8988T (cell line): ENCODE data around the gene GJA4.
"Not testable (repeated sequence)": the region's sequence is repeated elsewhere in the genome, so short reads cannot be mapped to it uniquely, and the experiment has no call there.

Experiments used
- DNase-seq: peaks from one replicate; pipeline ENCODE4 v3.0.0; 2011

The GJA4 gene

DNA sequence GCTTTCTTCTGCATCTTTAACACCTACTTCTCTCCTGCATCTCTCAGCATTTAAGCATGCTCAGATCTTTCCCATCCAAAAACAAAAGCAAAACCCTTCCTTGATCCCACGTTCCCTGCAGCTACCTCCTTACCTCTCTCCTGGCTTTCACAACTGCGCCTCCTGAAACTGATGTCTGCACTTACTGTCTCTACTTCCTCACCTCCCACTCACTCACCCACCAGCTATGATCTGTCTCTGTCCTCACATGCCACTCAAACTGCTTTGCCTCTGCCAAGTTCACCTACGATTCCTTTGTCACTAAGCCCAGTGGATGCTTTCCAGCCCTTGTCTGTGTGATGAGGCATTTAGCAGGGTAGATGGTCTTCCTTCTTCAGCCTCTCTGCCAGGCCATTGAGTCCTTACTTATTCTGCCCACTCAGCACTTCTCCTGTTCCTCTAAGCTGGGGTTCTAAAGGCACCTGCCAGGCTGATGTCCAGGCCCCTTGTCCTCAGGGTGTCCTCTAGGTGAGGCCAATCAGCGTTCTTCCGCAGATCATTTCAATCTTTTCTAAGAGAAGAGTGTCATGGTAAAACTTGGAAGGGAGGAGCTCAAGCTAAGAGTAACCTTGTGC lies 21.8 kb upstream of the GJA4 start:
- DNase-seq: no peak

DNA sequence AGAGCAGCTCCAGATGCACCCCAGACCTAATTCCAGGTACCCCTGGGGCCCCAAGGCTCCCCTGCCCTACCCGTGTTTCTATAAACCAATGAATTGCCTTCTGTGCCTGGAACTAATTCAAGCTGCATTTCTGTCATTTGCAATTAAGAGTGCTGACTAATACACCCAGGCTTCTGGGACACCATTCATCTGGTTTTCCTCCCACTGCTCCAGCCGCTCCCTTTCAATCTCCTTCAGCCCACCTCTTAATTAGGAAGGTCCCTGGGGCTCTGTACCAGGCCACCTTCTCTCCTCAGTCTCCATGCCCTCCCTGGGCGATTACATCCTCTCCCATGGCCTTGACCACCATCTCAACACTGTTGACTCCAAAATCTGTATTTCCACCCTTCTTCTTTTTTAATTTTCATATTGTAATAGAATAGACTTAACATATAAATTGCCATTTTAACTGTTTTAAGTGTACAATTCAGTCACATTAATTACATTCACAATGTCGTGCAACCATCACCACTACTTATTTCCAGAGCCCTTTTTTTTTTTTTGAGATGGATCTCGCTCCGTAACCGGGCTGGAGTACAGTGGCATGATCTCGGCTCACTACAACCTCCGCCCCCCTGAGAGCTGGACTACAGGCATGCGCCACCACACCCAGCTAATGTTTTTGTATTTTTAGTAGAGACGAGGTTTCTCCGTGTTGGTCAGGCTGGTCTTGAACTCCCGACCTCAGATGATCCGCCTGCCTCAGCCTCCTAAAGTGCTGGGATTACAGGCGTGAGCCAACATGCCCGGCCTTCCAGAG lies 21.0 kb upstream of the GJA4 start:
- DNase-seq: no peak

DNA sequence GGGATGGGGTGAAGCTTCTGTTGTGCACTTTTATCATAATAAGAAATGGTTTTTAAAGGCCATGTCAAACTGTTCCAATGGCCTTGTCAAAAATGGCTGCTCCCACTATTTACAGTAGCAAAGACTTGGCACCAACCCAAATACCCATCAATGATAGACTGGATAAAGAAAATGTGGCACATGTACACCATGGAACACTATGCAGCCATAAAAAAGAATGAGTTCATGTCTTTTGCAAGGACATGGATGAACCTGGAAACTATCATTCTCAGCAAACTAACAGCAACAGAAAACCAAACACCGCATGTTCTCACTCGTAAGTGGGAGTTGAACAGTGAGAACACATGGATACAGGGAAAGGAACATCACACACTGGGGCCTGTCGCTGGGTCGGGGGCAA lies 19.7 kb upstream of the GJA4 start:
- DNase-seq: not testable (repeated sequence)

DNA sequence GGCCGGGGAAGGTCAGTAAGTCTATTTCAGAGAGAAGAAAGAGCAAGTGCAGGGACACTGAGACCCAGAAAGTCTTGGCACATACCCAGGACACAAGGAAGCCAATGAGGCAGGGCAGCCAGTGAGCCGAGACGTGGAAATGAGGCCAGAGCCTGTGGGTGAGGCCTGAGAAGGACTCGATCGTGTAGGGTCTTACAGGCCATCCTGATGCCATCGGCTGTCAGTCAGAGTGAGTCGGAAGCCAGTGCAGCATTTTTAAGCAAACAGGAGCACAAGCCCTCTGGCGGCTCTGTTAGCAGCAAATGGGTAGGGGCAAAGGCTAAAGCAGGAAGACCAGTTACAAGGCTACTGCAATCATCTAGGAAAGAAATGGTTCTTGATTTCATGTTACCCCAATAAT lies 17.8 kb upstream of the GJA4 start:
- DNase-seq: no peak

DNA sequence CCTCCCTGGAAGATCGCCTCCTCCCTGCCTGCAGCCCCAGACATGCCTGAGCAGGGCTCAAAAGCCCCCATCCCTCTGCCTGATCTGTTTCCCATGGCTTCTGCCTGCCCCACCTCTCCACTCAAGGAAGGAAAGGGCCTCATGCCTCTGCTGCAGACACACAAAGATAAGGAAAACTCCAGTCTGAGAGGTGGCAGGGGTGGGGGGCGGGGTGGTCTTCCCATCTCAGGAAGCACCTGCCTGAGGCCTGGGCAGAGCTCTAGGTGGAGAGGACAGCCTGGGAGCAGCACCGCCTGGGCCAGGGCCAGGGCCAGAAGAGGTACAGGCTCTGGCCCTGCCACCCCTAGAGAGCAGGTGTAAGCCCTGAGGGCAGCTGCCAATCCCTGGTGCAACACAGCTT lies 15.9 kb upstream of the GJA4 start:
- no peak for DNase-seq

DNA sequence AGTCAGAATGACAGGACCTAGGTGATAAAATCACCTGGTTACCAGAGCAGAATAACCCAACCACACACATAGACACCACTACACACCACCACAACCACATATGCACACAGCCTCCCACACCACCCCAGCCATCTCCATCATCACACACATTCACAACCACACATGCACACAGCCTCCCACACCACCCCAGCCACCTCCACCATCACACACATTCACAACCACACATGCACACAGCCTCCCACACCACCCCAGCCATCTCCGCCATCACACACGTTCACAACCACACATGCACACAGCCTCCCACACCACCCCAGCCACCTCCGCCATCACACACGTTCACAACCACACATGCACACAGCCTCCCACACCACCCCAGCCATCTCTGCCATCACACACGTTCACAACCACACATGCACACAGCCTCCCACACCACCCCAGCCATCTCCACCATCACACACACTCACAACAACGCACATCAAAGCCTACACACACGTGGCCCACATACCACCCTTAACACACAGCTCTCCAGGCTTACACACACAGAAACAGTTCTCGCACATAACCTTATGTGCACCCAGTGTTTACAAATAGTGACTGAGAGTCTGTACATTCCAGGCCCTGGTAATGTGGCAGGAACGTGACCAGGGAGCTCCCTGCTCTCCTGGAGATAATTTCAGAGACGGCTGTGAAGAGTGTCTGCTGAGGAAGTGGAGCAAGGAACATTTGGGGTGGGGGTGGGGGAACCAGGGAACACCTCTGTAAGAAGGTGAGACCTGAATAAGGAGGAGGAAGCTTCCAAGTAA lies 15.1 kb upstream of the GJA4 start:
- no peak for DNase-seq

DNA sequence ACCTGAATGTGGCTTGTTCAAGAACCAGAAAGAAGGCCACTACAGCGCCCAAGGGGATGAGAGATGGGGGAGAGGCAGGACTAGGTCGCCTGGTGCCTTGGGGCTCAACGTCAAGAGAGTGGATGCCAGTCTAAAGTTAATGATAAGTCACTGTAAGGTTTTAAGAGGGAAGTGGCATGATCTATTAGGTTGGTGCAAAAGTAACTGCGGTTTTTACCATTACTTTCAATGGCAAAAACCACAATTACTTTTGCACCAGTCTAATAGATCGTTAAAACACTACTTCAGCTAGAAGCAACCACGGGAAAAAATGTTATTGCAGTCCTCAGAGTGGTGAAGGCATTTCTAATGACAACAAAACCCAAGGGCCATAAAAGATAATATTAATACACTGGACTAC lies 14.4 kb upstream of the GJA4 start:
- no peak for DNase-seq

DNA sequence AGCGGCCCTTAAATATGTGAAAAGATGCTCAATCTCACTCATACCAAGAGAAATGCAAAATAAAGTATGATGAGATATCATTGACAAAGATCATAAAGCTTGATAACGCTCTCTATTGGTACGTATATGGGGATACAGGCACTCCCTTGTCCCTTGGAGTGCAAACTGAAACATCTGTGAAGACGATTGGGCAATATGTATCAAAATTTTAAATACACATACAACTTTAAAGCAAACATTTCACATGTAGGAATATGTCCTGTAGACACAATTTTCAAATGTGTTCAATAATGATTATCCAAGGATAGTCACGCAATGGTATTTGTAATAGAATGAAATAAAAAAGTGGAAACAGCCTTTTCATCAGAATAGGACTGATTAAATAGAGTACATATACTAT lies 13.8 kb upstream of the GJA4 start:
- no peak for DNase-seq

DNA sequence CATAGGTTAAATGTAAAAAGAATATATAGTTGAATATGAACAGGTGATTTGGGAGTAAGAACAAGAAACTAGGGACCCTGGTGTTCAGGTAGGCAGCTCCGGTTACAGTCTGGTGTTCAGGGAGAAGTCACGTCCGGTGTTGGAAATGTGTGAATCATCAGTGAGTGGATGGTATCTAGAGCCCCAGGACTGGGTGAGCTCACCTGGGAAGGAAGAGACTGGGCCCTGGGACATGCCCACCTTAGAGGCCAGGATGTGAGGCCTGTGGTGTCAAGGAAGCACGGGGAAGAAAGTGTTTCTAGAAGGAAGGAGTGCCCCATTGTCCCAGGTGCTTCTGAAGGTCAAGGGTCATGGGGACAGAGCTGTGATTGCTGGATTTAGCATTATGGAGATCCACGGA lies 13.3 kb upstream of the GJA4 start:
- peak; percentile 58 for DNase-seq

DNA sequence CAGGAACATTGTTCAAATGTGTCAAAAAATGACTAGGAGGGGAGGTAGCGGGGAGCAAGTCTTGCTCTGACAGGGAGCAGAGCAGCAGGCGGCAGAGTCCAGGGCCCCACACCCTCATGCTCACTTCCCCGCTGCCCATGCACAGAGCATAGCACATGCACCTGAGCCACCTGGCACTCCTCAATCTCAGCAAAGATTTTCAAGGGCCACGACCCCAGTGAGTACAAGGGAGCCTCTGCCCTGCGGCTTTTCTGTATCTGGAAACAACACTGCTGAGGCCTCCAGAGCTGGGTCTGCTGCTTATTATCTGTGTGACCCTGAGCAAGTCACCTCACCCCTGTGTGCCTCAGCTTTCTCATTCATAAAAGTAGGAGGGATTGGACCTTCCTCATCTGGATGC lies 12.8 kb upstream of the GJA4 start:
- no peak for DNase-seq

DNA sequence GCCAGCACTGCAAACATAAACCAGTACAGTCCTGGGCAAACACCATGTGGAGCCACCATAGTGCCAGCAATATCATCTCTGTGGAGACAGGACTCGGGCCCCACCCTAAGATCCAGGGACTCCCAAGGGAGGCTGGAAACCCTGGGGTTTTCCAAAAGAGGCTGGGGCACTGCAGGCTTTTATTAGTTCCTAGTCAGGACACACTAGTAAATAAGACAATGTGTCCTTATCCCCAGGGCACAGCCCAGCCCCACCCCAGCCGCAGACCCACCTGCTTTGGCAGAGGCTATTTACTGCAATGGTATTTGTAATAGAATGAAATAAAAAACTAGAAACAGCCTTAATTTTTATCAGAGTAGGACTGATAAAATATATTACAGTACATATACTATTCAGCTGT lies 12.3 kb upstream of the GJA4 start:
- no peak for DNase-seq

DNA sequence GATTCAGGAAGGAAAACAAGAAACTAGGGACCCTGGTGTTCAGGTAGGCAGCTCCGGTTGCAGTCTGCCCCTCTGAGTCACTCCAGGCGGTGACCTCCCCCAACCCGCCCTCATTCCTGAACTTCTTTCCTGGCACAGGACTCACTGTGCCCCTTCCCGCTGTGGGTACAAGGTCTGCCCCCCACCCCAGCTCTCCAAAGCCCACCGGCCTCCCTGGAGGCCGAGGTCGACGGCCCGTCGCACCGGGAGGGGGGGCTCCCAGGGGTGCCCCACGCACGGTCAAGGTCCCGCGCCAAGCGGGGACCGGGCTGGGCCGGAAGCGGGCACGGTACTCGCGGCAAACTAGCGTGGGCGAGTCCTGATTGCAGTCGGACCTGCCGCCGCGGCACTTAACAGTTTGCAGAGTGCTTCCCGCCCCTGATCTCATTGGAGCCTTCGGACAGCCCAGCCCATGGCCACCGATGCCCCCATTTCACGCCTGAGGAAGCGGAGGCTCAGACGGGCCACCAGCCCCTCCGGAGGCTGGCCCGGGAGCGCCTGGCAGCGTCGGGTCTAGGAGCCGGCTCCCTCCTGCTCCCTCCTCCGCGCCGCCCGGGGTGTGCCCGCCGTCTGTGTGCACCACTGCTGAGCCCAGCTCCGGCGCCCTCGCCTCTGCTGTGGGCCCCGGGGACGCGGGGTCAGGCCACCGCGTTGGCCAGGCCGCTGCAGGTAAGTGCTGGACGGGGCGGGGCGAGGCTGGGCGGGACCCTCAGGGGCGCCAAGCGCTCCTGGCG lies 11.5 kb upstream of the GJA4 start, which contains the start of gene GJB3:
Gene GJB3, plus strand, starts transcription at position 144 of the 773 bp plus-strand sequence. CDS start 3,549 bp downstream, outside the sequence.
- peak; percentile 52 for DNase-seq

DNA sequence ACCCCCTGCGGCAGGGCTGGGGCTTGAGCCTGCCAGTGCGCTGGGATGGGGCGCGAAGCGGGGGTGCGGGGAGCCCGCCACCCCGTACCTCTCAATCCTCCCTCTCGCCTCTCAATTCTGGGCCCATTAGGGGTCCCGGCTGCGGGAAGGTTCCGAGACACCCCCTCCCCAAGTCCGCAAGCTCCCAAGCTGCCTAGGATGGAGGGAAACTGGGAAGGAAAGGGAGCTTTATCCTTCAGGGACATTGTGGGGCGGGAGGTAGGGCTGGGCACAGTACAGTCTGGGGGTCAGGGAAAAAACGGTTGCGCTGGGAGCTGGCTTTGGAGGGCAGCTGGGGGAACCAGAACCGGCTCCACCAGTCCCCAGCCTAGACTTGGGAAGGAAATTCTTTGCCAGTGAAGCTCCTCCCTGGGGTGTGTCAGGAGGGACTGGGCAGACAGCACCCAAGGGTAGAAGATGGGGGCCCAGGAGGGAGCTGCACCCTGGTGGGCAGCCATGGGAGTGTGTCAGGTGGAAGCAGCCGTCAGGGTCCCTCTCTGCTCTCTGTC lies 10.9 kb upstream of the GJA4 start:
- DNase-seq: peak; percentile 63

DNA sequence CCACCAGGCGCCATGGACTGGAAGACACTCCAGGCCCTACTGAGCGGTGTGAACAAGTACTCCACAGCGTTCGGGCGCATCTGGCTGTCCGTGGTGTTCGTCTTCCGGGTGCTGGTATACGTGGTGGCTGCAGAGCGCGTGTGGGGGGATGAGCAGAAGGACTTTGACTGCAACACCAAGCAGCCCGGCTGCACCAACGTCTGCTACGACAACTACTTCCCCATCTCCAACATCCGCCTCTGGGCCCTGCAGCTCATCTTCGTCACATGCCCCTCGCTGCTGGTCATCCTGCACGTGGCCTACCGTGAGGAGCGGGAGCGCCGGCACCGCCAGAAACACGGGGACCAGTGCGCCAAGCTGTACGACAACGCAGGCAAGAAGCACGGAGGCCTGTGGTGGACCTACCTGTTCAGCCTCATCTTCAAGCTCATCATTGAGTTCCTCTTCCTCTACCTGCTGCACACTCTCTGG lies 8.0 kb upstream of the GJA4 start:
- DNase-seq: no peak

DNA sequence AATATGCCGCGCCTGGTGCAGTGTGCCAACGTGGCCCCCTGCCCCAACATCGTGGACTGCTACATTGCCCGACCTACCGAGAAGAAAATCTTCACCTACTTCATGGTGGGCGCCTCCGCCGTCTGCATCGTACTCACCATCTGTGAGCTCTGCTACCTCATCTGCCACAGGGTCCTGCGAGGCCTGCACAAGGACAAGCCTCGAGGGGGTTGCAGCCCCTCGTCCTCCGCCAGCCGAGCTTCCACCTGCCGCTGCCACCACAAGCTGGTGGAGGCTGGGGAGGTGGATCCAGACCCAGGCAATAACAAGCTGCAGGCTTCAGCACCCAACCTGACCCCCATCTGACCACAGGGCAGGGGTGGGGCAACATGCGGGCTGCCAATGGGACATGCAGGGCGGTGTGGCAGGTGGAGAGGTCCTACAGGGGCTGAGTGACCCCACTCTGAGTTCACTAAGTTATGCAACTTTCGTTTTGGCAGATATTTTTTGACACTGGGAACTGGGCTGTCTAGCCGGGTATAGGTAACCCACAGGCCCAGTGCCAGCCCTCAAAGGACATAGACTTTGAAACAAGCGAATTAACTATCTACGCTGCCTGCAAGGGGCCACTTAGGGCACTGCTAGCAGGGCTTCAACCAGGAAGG lies 7.4 kb upstream of the GJA4 start:
- no peak for DNase-seq

DNA sequence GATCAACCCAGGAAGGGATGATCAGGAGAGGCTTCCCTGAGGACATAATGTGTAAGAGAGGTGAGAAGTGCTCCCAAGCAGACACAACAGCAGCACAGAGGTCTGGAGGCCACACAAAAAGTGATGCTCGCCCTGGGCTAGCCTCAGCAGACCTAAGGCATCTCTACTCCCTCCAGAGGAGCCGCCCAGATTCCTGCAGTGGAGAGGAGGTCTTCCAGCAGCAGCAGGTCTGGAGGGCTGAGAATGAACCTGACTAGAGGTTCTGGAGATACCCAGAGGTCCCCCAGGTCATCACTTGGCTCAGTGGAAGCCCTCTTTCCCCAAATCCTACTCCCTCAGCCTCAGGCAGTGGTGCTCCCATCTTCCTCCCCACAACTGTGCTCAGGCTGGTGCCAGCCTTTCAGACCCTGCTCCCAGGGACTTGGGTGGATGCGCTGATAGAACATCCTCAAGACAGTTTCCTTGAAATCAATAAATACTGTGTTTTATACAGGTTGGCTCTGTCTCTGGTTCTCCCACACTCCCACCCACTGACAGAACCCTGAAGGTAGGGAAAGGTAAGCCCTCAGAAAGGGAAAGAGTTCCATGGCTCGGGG lies 6.8 kb upstream of the GJA4 start:
- no peak for DNase-seq

DNA sequence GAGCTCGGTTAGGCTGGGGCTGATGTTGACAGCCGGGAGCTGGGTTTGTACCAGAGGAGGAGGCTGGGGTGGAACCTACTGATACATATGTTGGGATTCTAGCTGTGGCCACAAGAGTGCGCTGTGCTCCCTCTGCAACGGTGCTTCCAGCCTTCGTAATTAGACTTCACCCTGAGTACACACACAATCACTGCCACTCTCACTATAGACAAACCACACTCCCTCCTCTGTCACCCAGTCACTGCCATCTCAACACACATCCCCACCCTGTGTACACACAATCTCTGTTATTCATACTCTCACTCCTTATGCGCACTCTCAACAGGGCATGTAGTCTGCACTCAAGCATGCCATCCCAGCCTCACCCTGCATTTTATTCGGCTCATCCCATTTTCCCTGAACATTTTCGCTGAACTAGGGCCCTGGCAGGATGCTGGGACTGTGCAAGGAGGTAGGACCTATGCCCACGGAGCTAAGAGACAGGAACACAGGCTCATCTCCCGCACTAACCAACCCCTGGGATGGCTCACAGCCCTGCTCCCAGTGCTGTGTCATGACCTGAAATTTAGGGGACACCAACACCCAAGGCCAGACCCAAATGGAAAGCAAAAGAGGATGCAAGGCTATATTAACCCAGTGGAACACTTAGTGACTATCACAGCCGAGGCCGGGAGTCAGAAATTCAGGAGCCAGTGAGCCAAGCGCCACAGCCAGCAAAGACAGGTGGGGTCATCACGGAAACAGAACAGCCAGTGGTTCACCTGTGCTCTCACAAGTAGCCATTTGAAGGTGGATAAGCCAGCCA lies 6.1 kb upstream of the GJA4 start:
- DNase-seq: peak; percentile 74

DNA sequence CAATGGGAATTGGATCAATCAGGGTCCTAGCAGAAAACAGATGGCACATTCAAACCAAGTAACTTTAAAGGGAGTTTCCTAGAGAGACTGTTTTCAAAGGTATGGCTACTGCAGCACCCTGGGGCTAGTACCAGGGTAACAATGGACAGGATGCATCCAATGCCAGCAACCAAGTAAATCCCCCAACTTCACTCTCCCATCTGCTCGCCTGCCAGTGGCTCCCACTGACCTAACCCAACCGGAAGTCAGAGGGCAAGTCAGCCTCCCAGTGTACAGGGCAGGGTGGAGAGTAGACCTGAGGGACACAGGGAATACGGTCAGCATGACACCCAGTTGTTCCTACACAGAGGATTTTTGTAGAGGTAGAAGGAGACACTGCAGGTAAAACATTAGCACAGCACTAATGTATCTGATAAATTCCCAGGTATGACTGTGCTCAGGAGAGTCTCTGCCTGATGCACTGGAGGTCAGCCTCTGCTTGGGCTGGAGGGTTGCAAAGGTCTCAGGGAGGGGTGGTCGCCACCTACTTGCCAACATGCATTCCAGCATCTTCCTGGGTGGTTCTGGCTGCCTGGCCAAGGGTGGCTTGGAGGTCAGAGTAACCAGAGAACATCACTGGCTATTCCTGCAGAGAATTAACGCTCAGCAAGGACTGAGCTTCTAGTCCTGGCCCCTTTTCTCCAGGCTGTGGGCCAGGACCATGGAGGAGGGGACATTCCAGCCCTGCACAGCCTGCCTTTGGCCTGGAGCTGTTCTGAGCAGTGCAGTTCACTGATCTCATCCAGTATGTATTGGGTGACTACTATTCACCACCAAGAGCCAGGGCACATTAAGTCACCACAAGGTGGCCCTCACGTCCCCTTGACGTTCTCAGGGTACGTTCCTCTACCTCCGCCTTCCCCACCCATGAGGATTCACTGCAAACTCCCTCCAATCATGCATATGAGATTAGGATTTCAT lies 5.1 kb upstream of the GJA4 start:
- no peak for DNase-seq

DNA sequence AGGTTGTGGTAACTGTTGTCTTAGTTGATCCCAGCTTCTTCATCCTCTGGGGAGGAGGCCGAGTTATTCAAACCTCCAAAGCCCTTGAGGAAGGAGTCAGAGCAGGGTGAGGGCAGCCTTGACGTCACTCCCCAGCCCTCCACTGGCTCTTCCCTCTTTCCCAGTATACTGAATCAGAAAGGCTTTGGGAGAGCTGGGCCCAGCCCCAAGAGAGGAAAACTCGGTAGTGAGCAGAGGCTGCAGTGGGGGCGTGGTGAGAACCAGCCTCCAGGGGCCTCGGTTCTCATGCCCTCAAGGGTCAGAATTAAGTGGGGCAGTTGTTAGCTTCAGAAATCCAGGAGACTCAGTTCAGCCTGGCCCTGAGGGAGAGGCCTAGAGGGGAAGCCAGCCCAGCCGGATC lies 1.8 kb upstream of the GJA4 start:
- no peak for DNase-seq

DNA sequence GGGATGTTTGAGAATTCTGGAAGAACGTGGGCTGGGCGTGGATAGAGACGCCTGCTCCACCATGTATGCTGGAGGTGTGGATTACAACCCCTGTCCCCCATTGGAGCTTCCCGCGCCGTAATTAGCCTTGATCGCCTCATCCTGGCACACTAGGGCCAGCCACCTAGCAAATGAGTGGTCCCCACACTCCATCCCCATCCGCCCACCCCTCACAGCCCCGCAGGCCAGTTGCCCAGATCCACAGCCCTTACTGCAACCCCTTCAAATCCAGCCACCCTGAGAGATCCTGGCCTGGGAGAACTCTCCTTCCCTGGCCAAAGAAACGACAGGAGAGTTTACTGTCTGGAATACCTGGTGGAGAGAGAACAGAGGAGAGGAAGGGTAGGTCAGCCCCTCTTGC lies 375 bp upstream of the GJA4 start:
- no peak for DNase-seq
